VCaP (cell line): ENCODE results near the gene JMY.

Source experiments
- H3K27ac ChIP-seq: fragments of 450-650 bp; 2 replicates; pipeline ENCODE4 v1.5.1; 2017
- TF ChIP-seq, protein P1 (sequence below): fragments of 450-650 bp; conservative IDR thresholded peaks from 2 replicates; pipeline ENCODE4 v1.5.1; 2017; ENCODE audit warnings: mild to moderate bottlenecking, moderate library complexity

Gene JMY

DNA sequence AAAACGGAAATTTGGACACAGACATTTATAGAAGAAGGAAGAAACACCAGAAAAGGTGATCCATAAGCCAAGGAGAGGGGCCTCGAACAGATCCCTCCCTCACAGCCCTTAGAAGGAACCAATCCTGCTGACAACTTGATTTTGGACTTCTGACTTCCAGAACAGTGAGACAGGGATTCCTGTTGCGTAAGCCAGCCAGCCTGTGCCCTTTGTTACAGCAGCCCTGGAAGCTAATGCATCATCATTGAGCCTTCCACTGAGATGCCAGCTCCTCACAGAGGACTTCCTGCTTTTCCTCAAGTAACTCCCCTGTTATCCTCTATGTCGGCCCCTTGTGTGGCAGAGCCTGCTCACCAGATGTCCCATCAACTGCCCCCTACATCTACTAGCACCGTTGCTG, 94.1 kb downstream of the JMY start:
- no peak overlapping the region for H3K27ac ChIP-seq
- TF ChIP-seq, protein P1, sequence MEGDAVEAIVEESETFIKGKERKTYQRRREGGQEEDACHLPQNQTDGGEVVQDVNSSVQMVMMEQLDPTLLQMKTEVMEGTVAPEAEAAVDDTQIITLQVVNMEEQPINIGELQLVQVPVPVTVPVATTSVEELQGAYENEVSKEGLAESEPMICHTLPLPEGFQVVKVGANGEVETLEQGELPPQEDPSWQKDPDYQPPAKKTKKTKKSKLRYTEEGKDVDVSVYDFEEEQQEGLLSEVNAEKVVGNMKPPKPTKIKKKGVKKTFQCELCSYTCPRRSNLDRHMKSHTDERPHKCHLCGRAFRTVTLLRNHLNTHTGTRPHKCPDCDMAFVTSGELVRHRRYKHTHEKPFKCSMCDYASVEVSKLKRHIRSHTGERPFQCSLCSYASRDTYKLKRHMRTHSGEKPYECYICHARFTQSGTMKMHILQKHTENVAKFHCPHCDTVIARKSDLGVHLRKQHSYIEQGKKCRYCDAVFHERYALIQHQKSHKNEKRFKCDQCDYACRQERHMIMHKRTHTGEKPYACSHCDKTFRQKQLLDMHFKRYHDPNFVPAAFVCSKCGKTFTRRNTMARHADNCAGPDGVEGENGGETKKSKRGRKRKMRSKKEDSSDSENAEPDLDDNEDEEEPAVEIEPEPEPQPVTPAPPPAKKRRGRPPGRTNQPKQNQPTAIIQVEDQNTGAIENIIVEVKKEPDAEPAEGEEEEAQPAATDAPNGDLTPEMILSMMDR = no peak

DNA sequence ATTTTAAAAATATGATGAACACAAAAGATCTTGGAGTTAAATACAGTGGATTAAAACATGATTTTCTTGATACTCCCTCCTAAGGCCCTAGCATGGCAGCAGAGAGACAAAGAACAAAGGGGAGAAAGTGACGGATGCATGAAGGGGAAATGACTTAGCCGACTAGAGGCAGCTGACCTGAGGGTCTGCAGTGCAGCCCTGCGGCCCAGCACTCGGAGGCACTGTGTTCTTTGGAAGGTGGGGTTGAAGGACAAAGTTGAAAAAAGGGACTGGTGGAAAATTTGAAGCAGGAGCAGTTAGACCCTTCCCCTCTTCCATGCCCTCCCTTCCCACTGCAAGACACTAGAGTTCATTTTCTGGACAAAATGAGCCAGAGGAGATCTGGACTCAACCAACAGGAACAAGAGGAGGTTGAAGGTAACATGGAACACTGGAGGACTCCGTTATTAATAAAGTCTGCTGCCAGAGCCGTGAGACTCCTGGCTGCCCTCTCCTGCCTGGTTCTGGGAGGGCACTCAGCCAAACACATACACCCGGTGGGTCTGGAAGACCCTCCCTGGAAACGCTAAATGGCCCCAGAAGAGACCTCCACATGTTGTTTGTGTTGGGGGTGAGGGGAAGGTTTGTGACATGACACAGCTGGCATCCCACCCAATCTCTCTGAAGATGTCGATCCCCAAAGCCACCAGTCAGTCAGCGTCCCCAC, 98.1 kb downstream of the JMY start:
- no peak overlapping the region for H3K27ac ChIP-seq
- TF ChIP-seq, protein P1 = no peak

DNA sequence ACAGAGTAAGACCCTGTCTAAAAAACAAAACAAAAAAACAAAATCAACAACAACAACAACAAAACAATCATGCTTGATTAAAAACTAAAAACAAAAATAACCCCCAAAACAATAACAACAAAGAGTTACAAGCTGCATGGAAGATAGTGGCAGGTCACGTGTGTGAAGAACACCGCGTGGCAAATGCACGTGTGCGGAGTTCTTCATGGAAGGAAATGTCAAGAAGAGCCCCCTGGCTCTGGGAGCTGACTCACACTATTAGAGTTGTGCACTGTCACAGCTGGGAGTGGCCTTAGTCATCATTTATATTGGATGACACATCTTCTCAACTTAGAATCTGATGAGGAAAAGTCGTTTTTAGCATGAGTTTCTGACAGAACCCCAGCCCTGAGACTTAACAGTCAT, 110.5 kb downstream of the JMY start:
- TF ChIP-seq, protein P1 = no peak
- H3K27ac ChIP-seq = no peak overlapping the region

DNA sequence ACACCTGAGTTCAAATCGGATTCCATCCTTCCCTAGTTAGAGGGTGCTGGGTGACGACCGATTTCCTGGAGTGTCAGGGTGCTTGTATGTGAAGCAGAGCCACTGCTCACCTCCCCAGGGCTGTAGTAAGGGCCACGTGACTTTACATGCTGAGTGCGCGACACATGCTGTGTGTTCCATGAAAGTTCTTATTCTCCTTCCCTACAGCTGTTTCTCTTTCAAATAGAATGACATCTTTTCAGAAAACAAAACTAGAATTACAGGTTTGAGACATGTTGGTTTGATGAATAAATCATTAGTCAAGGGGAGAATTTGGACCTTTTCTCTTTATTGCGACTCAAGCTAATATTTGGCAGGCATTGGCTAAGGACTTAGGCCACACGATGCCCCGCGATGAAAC, 113.1 kb downstream of the JMY start:
- H3K27ac ChIP-seq = no peak overlapping the region
- TF ChIP-seq, protein P1 = no peak

DNA sequence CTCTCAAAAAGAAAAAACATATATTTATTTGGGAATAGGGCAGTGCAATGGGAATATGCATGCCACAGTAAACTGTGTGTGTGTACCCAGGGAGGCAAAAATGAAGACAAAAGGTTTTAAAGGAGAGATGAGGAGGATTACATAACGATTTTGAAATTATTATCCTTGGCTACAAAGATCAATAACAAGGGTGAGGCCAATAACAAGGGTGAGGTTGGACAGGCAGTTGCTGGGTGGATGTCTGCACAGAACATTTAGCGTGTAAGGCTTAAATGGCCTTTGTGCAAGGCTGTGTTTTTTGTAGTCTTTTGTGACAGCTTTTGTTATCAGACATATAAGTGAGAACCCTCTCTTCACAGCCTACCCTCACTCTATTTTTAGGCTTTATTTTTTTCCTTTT, 114.0 kb downstream of the JMY start:
- TF ChIP-seq, protein P1 = no peak
- H3K27ac ChIP-seq = no peak overlapping the region

DNA sequence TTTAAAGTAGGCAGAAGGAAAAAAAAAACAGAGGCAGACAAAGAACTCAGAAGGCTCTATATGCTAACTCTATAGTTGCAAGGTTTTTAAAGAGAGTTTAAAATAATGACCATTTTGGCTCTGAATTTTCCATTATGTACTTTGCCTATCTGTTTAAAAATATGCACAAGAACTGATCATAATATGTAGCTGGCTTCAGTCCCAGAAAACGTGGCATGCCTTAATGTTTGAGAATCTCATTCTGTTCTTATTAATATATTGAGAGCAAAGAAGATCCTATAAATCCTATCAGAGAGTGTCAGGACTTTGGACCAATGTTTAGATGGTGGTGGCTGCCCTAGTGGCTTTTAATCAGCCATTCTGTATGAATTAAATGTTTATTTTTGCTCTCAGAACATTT, 121.5 kb downstream of the JMY start:
- TF ChIP-seq, protein P1 = no peak
- peak overlapping the region; percentile 61 for H3K27ac ChIP-seq
